ENCODE data around the gene ADGRG2.
"Not testable (repeated sequence)": the region's sequence is repeated elsewhere in the genome, so short reads cannot be mapped to it uniquely, and the experiment has no call there.

The ADGRG2 gene

GRCh38 chrX:18984381-18985185 is 137.7 kb downstream of the ADGRG2 start:
- peak; percentile 76 to 77 for DNase-seq (ENCODE audit: low read depth in 2 of 2)
- peak; percentile 52 for TF ChIP-seq CTCF (IDR thresholded peaks at IDR 0.05; ENCODE audit: low read depth, low read length)
- H3K4me3 ChIP-seq (replicated peaks in 1 of 2; ENCODE audit: low read depth in 2 of 2, low read length in 2 of 2) = peak overlapping the region; percentile 64 to 68

- DNase-seq (ENCODE audit: low read depth in 2 of 2) = peak; percentile 58 to 70
- peak within 1 kb of the TSS; percentile 64 to 68 for H3K4me3 ChIP-seq (replicated peaks in 1 of 2; ENCODE audit: low read depth in 2 of 2, low read length in 2 of 2)
These were observed 138.4 kb downstream of the ADGRG2 start, which contains the start of gene PHKA2 for GRCh38 chrX:18983666-18984380. Gene PHKA2, minus strand, starts transcription at chrX:18984114. Its CDS starts 182 bp downstream, at chrX:18983932.

GRCh38 chrX:18981124-18981807 is 141.0 kb downstream of the ADGRG2 start:
- no peak overlapping the region for H3K4me3 ChIP-seq (replicated peaks in 1 of 2; ENCODE audit: low read depth in 2 of 2, low read length in 2 of 2)
- DNase-seq (ENCODE audit: low read depth in 2 of 2) = no peak
- no peak for TF ChIP-seq CTCF (IDR thresholded peaks at IDR 0.05; ENCODE audit: low read depth, low read length)

More at GRCh38 chrX:18983666-18984380, 138.4 kb downstream of the ADGRG2 start, which contains the start of gene PHKA2:
- no peak for TF ChIP-seq CTCF (IDR thresholded peaks at IDR 0.05; ENCODE audit: low read depth, low read length)

- H3K4me3 ChIP-seq (replicated peaks in 1 of 2; ENCODE audit: low read depth in 2 of 2, low read length in 2 of 2); DNase-seq (ENCODE audit: low read depth in 2 of 2): not testable (repeated sequence)
These were observed 142.0 kb downstream of the ADGRG2 start for GRCh38 chrX:18980262-18980661.

GRCh38 chrX:18974993-18975392 is 147.3 kb downstream of the ADGRG2 start:
- TF ChIP-seq CTCF (IDR thresholded peaks at IDR 0.05; ENCODE audit: low read depth, low read length) = no peak
- no peak for DNase-seq (ENCODE audit: low read depth in 2 of 2)
- H3K4me3 ChIP-seq (replicated peaks in 1 of 2; ENCODE audit: low read depth in 2 of 2, low read length in 2 of 2) = no peak overlapping the region

- TF ChIP-seq CTCF (IDR thresholded peaks at IDR 0.05; ENCODE audit: low read depth, low read length) = no peak
- no peak overlapping the region for H3K4me3 ChIP-seq (replicated peaks in 1 of 2; ENCODE audit: low read depth in 2 of 2, low read length in 2 of 2)
- no peak for DNase-seq (ENCODE audit: low read depth in 2 of 2)
These were observed 148.6 kb downstream of the ADGRG2 start for GRCh38 chrX:18973527-18974192.
